CD14-positive monocyte (primary cell): ENCODE results near the gene SBF2. TPM values are rescaled to one million over a fixed set of nuclear protein-coding genes. Genes with fewer than 3 reads are reported as not detected.

Experiments used
- DNase-seq, 3 donors: peaks; one replicate each; pipeline ENCODE4 v3.0.0-alpha.2; 2011 to 2022
- H2AFZ ChIP-seq: 2 replicates; pipeline ENCODE4 v1.6.0; 2012; ENCODE audit warnings: mild to moderate bottlenecking, low read depth, low read length, inconsistent platforms; ENCODE audit not compliant: insufficient read depth, poor library complexity, severe bottlenecking
- H3K27ac ChIP-seq, 2 donors: 1 replicate in 1 of 2; 2 replicates in 1 of 2; pipeline ENCODE4 v1.5.1; 2012 to 2013; ENCODE audit warnings: low read length in 2 of 2, control low read depth in 1 of 2, inconsistent platforms in 1 of 2, low read depth in 1 of 2, mild to moderate bottlenecking in 1 of 2
- H3K27me3 ChIP-seq, 2 donors: one replicate each; pipeline versions ENCODE4 v1.6.0 to v1.6.1; 2011 to 2013; ENCODE audit warnings: low read length in 2 of 2; ENCODE audit not compliant: control insufficient read depth in 2 of 2, insufficient read depth in 2 of 2
- H3K36me3 ChIP-seq, 2 donors: replicated peaks in 1 of 2; 1 replicate in 1 of 2; 2 replicates in 1 of 2; pipeline versions ENCODE4 v1.5.1 to v1.6.1; 2012 to 2013; ENCODE audit warnings: low read length in 2 of 2, control low read depth in 1 of 2, inconsistent platforms in 1 of 2, mild to moderate bottlenecking in 1 of 2; ENCODE audit not compliant: insufficient read depth in 2 of 2, control insufficient read depth in 1 of 2
- H3K4me1 ChIP-seq, 2 donors: 1 replicate in 1 of 2; 2 replicates in 1 of 2; pipeline versions ENCODE4 v1.5.1 to v1.6.1; 2012 to 2013; ENCODE audit warnings: low read length in 2 of 2, control low read depth in 1 of 2, inconsistent platforms in 1 of 2, mild to moderate bottlenecking in 1 of 2, moderate library complexity in 1 of 2; ENCODE audit not compliant: insufficient read depth in 2 of 2, control insufficient read depth in 1 of 2
- H3K4me2 ChIP-seq: replicated peaks from 2 replicates; pipeline ENCODE3; 2012; ENCODE audit warnings: low read length, moderate library complexity, mild to moderate bottlenecking; ENCODE audit not compliant: poor library complexity, severe bottlenecking; ENCODE audit errors: extremely low read depth
- H3K4me3 ChIP-seq, 3 experiments: fragments of 200-600 bp in 1 of 3; sonication (generic) in 1 of 3; replicated peaks in 1 of 3; 1 replicate in 2 of 3; 2 replicates in 1 of 3; pipeline ENCODE4 v1.5.1; 2011 to 2013; ENCODE audit warnings: low read length in 3 of 3, mild to moderate bottlenecking in 3 of 3, control low read depth in 2 of 3, low read depth in 2 of 3, inconsistent platforms in 1 of 3, moderate library complexity in 1 of 3
- H3K79me2 ChIP-seq: 2 replicates; pipeline ENCODE4 v1.6.0; 2012; ENCODE audit warnings: mild to moderate bottlenecking, control low read depth, inconsistent platforms, low read length, moderate library complexity; ENCODE audit not compliant: insufficient read depth
- H3K9ac ChIP-seq: 2 replicates; pipeline ENCODE4 v1.6.0; 2017; ENCODE audit warnings: low read length, mild to moderate bottlenecking; ENCODE audit not compliant: insufficient read depth, poor library complexity, severe bottlenecking
- H3K9me3 ChIP-seq, 2 donors: replicated peaks in 1 of 2; 1 replicate in 1 of 2; 2 replicates in 1 of 2; pipeline versions ENCODE4 v1.5.1 to v1.6.1; 2012 to 2013; ENCODE audit warnings: low read length in 2 of 2, control low read depth in 1 of 2; ENCODE audit not compliant: control insufficient read depth in 1 of 2, insufficient read depth in 1 of 2
- H4K20me1 ChIP-seq: 2 replicates; pipeline ENCODE4 v1.6.0; 2012; ENCODE audit warnings: mild to moderate bottlenecking, low read length, control low read depth, moderate library complexity; ENCODE audit not compliant: insufficient read depth
- H3K27ac Mint-ChIP-seq, 7 donors: one replicate each; pipeline ENCODE4 v1.8.0; 2020; ENCODE audit warnings: mild to moderate bottlenecking in 7 of 7, mixed read lengths in 7 of 7, moderate library complexity in 6 of 7, inconsistent platforms in 2 of 7
- H3K27me3 Mint-ChIP-seq, 3 donors: one replicate each; pipeline ENCODE4 v1.8.0; 2021 to 2022; ENCODE audit warnings: low read depth in 3 of 3, mild to moderate bottlenecking in 3 of 3, mixed read lengths in 3 of 3, moderate library complexity in 3 of 3, inconsistent platforms in 1 of 3
- H3K36me3 Mint-ChIP-seq, 2 donors: one replicate each; pipeline ENCODE4 v1.8.0; 2020; ENCODE audit warnings: mixed read lengths in 2 of 2, inconsistent platforms in 1 of 2, mild to moderate bottlenecking in 1 of 2
- H3K4me1 Mint-ChIP-seq: one replicate; pipeline ENCODE4 v1.8.0; 2020; ENCODE audit warnings: mild to moderate bottlenecking, mixed read lengths
- H3K4me3 Mint-ChIP-seq, 2 donors: one replicate each; pipeline ENCODE4 v1.8.0; 2020; ENCODE audit warnings: mild to moderate bottlenecking in 2 of 2, mixed read lengths in 2 of 2, moderate library complexity in 1 of 2
- H3K9me3 Mint-ChIP-seq, 7 donors: one replicate each; pipeline ENCODE4 v1.8.0; 2020 to 2022; ENCODE audit warnings: mixed read lengths in 7 of 7, mild to moderate bottlenecking in 6 of 7, moderate library complexity in 6 of 7, inconsistent platforms in 2 of 7
- CTCF ChIP-seq: fragments of 200-600 bp; IDR thresholded peaks from one replicate; pipeline ENCODE4 v1.8.0; 2022; ENCODE audit warnings: antibody characterized with exemption, mild to moderate bottlenecking
- WGBS: methylation state at CpG from one replicate; pipeline ENCODE4 v1.1.5; 2013; ENCODE audit warnings: missing lambda C conversion rate; ENCODE audit not compliant: insufficient coverage; 5-methylcytosine and 5-hydroxymethylcytosine counted together
- intact Hi-C, 2 donors: fragments of 100-400 bp; cut with micrococcal nuclease; formaldehyde crosslinking; loops; one replicate each; pipeline versions ENCODE4 v1.15.0 to v1.15.1; 2023
- polyA plus RNA-seq, 3 donors: library from polyadenylated mRNA; depleted of rRNA in 1 of 3; unstranded in 2 of 3; stranded (reverse) in 1 of 3; fragments of 300-500 nt in 2 of 3; fragments of >200 nt in 1 of 3; fragmentation: Illumina TruSeq in 2 of 3; gene quantifications; 1 replicate in 2 of 3; 2 replicates in 1 of 3; pipeline ENCODE4 v1.2.3, GENCODE V29; 2012 to 2021

SBF2 gene
- polyA plus RNA-seq, 3 donors: 8.9 to 30.7 (median 16.4) TPM

- DNase-seq: no peak
- H3K79me2 ChIP-seq: no peaks in the 10 kb centered on the region
- H3K36me3 ChIP-seq: peaks cover 0 to 7% of the 10 kb centered on the region in 2 donors
- Mint-ChIP-seq H3K4me3 (no peak overlapping the region), H3K27me3 (peaks cover 0 to 1% (median under 1%) of the 10 kb centered on the region in 3 donors), H3K4me1 (no peaks in the 10 kb centered on the region), H3K9me3 (peaks cover 0 to 6% (median 2%) of the 10 kb centered on the region in 7 donors), H3K27ac (no peak overlapping the region), H3K36me3 (peaks cover 9 to 25% of the 10 kb centered on the region in 2 donors)
- intact Hi-C loops: no loop called here
- no peaks in the 10 kb centered on the region for H4K20me1 ChIP-seq
- H3K27ac ChIP-seq: no peak overlapping the region
- no peaks in the 10 kb centered on the region for H3K27me3 ChIP-seq
- H3K9ac ChIP-seq: no peak overlapping the region
- TF ChIP-seq CTCF: no peak
- no peaks in the 10 kb centered on the region for H3K4me1 ChIP-seq
- no peak overlapping the region for H2AFZ ChIP-seq
- no peak overlapping the region for H3K4me2 ChIP-seq
- H3K4me3 ChIP-seq: no peak overlapping the region
- WGBS: no CpG with 5 or more reads among the region's 2 CpGs
- H3K9me3 ChIP-seq: no peaks in the 10 kb centered on the region
Observed at GRCh38 chr11:9914064-9914463, 380.0 kb downstream of the SBF2 start.

- WGBS: no CpG with 5 or more reads among the region's 3 CpGs
- TF ChIP-seq CTCF: no peak
Observed at GRCh38 chr11:9905960-9906791, 387.8 kb downstream of the SBF2 start.

More at GRCh38 chr11:9905960-9906791, 387.8 kb downstream of the SBF2 start:
- Histone ChIP-seq H3K4me3 (no peak overlapping the region), H3K9me3 (no peaks in the 10 kb centered on the region), H3K4me2 (no peak overlapping the region), H3K36me3 (peaks cover 3 to 4% of the 10 kb centered on the region in 2 donors), H3K27ac (no peak overlapping the region), H2AFZ (no peak overlapping the region), H4K20me1 (no peaks in the 10 kb centered on the region), H3K27me3 (no peaks in the 10 kb centered on the region), H3K4me1 (no peaks in the 10 kb centered on the region), H3K79me2 (no peaks in the 10 kb centered on the region), H3K9ac (no peak overlapping the region)
- Mint-ChIP-seq H3K36me3 (peaks cover 6 to 21% of the 10 kb centered on the region in 2 donors), H3K4me3 (no peak overlapping the region), H3K9me3 (peaks cover 0 to 7% (median 4%) of the 10 kb centered on the region in 7 donors), H3K27me3 (no peaks in the 10 kb centered on the region), H3K27ac (no peak overlapping the region), H3K4me1 (no peaks in the 10 kb centered on the region)
- DNase-seq: no peak
- intact Hi-C loops: no loop called here
